CD8-positive, alpha-beta memory T cell (primary cell): ENCODE measurements around the gene LYPD6. TPM values are rescaled to one million over a fixed set of nuclear protein-coding genes. Genes with fewer than 3 reads are reported as not detected.

Source experiments
- CTCF ChIA-PET: fragments of 350-600 bp; sonication (Branson Sonifier 250); formaldehyde crosslinking; loops from one replicate; lab custom pipeline; 2021; ENCODE audit warnings: antibody characterized with exemption; lab: Charles Lee
- POLR2A ChIA-PET: fragments of 350-600 bp; sonication (Branson Sonifier 250); formaldehyde crosslinking; loops from one replicate; lab custom pipeline; 2021; ENCODE audit warnings: antibody characterized with exemption; lab: Charles Lee
- DNase-seq, 5 donors: peaks; one replicate each; pipeline versions ENCODE4 v3.0.0 to v3.0.0-alpha.2; 2020 to 2022; ENCODE audit warnings: mixed read lengths in 1 of 5
- H3K27ac ChIP-seq: one replicate; pipeline ENCODE4 v1.7.0; 2013; ENCODE audit warnings: low read depth, mild to moderate bottlenecking, low read length, moderate library complexity
- H3K27me3 ChIP-seq: 2 replicates; pipeline ENCODE4 v1.7.0; 2013; ENCODE audit warnings: low read length, mild to moderate bottlenecking; ENCODE audit not compliant: insufficient read depth, poor library complexity, severe bottlenecking
- H3K36me3 ChIP-seq: 2 replicates; pipeline ENCODE4 v1.7.0; 2013; ENCODE audit warnings: mild to moderate bottlenecking, low read length, moderate library complexity; ENCODE audit not compliant: insufficient read depth
- H3K4me1 ChIP-seq: 2 replicates; pipeline ENCODE4 v1.7.0; 2013; ENCODE audit warnings: mild to moderate bottlenecking, low read length, moderate library complexity; ENCODE audit not compliant: insufficient read depth
- H3K4me3 ChIP-seq: 2 replicates; pipeline ENCODE4 v1.7.0; 2013; ENCODE audit warnings: mild to moderate bottlenecking, low read length
- H3K9me3 ChIP-seq: 2 replicates; pipeline ENCODE4 v1.7.0; 2013; ENCODE audit warnings: mild to moderate bottlenecking, low read length
- H3K27ac Mint-ChIP-seq, 8 donors: one replicate each; pipeline ENCODE4 v1.8.0; 2020 to 2021; ENCODE audit warnings: mixed read lengths in 8 of 8, mild to moderate bottlenecking in 6 of 8, inconsistent platforms in 3 of 8, moderate library complexity in 3 of 8
- H3K27me3 Mint-ChIP-seq, 2 donors: one replicate each; pipeline ENCODE4 v1.8.0; 2020 to 2021; ENCODE audit warnings: mixed read lengths in 2 of 2, mild to moderate bottlenecking in 1 of 2, moderate library complexity in 1 of 2
- H3K36me3 Mint-ChIP-seq, 3 donors: one replicate each; pipeline ENCODE4 v1.8.0; 2020 to 2021; ENCODE audit warnings: mixed read lengths in 3 of 3, inconsistent platforms in 1 of 3, mild to moderate bottlenecking in 1 of 3
- H3K4me1 Mint-ChIP-seq, 3 donors: one replicate each; pipeline ENCODE4 v1.8.0; 2020 to 2021; ENCODE audit warnings: mixed read lengths in 3 of 3, inconsistent platforms in 1 of 3, mild to moderate bottlenecking in 1 of 3
- H3K4me3 Mint-ChIP-seq, 7 donors: one replicate each; pipeline ENCODE4 v1.8.0; 2020 to 2021; ENCODE audit warnings: mixed read lengths in 7 of 7, mild to moderate bottlenecking in 6 of 7, moderate library complexity in 4 of 7, inconsistent platforms in 2 of 7
- H3K9me3 Mint-ChIP-seq, 5 donors: one replicate each; pipeline ENCODE4 v1.8.0; 2020 to 2022; ENCODE audit warnings: mixed read lengths in 5 of 5, mild to moderate bottlenecking in 3 of 5, moderate library complexity in 2 of 5, inconsistent platforms in 1 of 5
- polyA plus RNA-seq: library from polyadenylated mRNA; unstranded; fragments of 300-500 nt; fragmentation: Illumina TruSeq; gene quantifications from one replicate; pipeline ENCODE4 v1.2.3, GENCODE V29; 2021
- total RNA-seq, 2 experiments: library from RNA; stranded (reverse); gene quantifications; one replicate each; pipeline ENCODE4 v1.2.3, GENCODE V29; 2021

Gene LYPD6, protein sequence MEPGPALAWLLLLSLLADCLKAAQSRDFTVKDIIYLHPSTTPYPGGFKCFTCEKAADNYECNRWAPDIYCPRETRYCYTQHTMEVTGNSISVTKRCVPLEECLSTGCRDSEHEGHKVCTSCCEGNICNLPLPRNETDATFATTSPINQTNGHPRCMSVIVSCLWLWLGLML
- total RNA-seq (not detected), polyA plus RNA-seq (not detected)

DNA sequence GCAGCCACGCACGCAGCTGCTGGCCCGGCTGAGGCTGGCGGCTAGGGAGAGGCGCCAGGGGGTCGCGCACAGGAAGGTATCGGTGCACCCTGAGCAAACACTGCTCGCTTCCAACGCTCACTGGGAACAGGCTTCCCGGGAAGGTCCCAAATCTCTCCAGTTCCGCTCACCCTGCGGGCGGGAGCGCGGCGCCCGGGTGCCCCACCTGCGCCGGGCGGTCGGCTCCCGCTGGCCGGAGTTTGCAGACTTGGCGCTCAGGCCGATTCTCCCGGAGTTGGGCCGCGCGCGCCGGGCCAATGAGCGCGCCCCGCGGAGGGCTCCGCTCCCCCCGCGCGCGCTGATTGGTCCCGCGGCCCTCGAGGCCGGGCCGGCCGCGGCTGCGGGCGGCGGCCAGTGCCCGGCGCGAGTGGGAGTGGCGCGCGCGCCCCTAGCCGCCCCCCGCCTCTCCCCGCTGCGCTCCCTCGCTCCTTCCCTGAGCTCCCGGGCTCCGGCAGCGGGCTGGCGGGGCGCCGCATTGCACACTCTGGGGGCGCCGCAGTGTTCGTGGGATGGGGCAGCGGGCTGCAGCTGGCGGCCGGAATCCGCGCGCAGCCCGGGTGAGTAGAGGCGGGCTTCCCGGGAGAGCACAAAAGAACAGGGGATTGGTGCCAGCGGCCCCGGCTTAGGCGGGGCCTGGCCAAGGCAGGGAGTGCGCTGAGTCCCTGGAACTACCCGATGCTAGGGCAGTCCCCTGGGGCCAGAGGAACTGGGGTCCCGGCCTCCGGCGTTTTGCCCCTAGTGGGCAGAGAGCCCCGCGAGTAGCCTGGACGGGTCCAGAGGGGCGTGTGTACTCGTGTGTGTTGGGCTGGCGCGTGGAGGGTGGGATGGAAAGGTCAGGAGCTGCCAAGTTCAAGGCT, at the start of gene LYPD6:
Gene LYPD6 (plus strand): TSS at position 461 of the 896 bp plus-strand sequence. CDS start 107,122 bp downstream, outside the sequence.
- ChIA-PET CTCF (no interaction called here), POLR2A (no interaction called here)
- Histone ChIP-seq H3K36me3 (no peaks in the 10 kb centered on the region), H3K27me3 (peaks cover 9% of the 10 kb centered on the region), H3K27ac (no peak within 1 kb of the TSS), H3K4me1 (no peaks in the 10 kb centered on the region), H3K9me3 (no peaks in the 10 kb centered on the region), H3K4me3 (no peak within 1 kb of the TSS)
- H3K36me3 Mint-ChIP-seq, result no peaks in the 10 kb centered on the region
- peaks cover 0 to 8% (median 4%) of the 10 kb centered on the region in 3 donors for H3K4me1 Mint-ChIP-seq
- peaks cover 0 to 6% (median 3%) of the 10 kb centered on the region in 5 donors for H3K9me3 Mint-ChIP-seq
- no peak for DNase-seq
- no peak within 1 kb of the TSS for H3K27ac Mint-ChIP-seq
- H3K4me3 Mint-ChIP-seq, result peak within 1 kb of the TSS in 1 of 7 donors; percentile 42
- peaks cover 26 to 56% of the 10 kb centered on the region in 2 donors for H3K27me3 Mint-ChIP-seq

DNA sequence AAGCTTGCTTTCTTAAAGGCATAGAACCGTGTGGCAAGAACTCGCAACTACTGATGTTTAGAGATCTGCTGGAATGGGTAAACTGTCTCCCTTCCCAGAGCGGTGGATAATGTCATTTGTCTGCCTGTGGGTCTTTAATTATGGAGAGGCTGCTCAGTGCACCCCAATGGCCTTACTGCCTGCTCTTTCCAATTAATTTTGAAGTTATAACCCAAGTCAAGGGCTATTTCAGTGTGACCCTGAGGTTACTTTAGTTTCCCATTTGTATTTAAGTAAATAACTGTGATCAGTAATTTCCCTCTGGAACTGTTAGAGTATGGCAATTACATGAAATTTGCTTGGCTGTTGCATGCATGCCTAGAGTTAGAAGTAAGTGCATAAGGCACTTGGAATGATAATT, 48.9 kb upstream of the LYPD6 start:
- no peaks in the 10 kb centered on the region for H3K4me1 Mint-ChIP-seq
- no peaks in the 10 kb centered on the region for H3K4me1 ChIP-seq
- H3K4me3 ChIP-seq, result no peak overlapping the region
- peaks cover 0 to 3% of the 10 kb centered on the region in 2 donors for H3K27me3 Mint-ChIP-seq
- H3K9me3 ChIP-seq, result no peaks in the 10 kb centered on the region
- no peaks in the 10 kb centered on the region for H3K27me3 ChIP-seq
- H3K36me3 Mint-ChIP-seq, result no peaks in the 10 kb centered on the region
- no peak overlapping the region for H3K4me3 Mint-ChIP-seq
- H3K27ac ChIP-seq, result no peak overlapping the region
- no peaks in the 10 kb centered on the region for H3K36me3 ChIP-seq
- DNase-seq, result no peak
- POLR2A ChIA-PET, result no interaction called here
- CTCF ChIA-PET, result no interaction called here
- H3K27ac Mint-ChIP-seq, result no peak overlapping the region
- H3K9me3 Mint-ChIP-seq, result peaks cover 0 to 2% (median 0%) of the 10 kb centered on the region in 5 donors

DNA sequence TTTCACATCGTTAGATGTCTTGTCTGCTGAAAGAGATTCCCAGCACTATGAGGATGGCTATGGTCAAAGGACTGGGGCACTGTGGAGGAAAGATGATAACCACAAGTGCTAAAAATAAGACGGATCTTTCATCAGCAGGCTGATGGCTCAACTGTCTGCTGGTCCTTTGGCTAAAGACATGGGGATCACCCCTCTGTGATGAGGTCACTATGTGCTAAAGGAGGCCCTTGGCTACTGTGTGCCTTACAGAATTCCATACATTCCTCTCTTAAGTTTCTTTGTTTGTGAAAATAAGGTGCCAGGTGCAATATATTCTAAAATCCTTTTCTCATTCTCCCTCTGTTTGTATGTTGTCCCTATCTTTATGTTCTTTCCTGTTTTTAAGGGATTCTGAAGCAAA, 39.7 kb upstream of the LYPD6 start:
- Histone ChIP-seq H3K36me3 (no peaks in the 10 kb centered on the region), H3K4me1 (no peaks in the 10 kb centered on the region), H3K9me3 (no peaks in the 10 kb centered on the region), H3K27ac (no peak overlapping the region), H3K27me3 (no peaks in the 10 kb centered on the region), H3K4me3 (no peak overlapping the region)
- DNase-seq, result no peak
- H3K9me3 Mint-ChIP-seq, result peaks cover 0 to 2% (median 0%) of the 10 kb centered on the region in 5 donors
- no peaks in the 10 kb centered on the region for H3K4me1 Mint-ChIP-seq
- no peak overlapping the region for H3K27ac Mint-ChIP-seq
- H3K36me3 Mint-ChIP-seq, result no peaks in the 10 kb centered on the region
- no peak overlapping the region for H3K4me3 Mint-ChIP-seq
- ChIA-PET POLR2A (no interaction called here), CTCF (no interaction called here)
- no peaks in the 10 kb centered on the region for H3K27me3 Mint-ChIP-seq

DNA sequence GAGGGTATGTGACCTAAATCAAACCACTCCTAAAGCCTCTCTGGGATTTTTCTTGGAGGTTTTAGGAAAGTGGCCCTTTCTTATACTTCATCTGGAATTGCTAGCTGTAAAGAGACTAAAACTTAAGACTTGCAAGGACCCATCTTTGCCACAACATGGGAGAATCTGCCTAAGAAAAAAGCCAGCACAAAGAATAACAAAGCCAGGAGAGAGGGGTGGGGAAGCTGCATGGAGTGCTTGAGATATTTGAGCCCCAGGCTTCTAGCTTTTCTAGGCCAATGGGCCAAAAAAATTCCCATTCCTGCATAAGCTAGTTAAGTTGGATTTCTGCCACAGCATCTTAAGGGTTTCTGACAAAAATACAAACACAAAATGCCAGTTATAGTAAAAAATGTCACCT, 38.5 kb upstream of the LYPD6 start:
- H3K4me3 ChIP-seq, result no peak overlapping the region
- H3K4me3 Mint-ChIP-seq, result no peak overlapping the region
- no peaks in the 10 kb centered on the region for H3K27me3 Mint-ChIP-seq
- no peaks in the 10 kb centered on the region for H3K9me3 ChIP-seq
- no peak overlapping the region for H3K27ac ChIP-seq
- H3K27me3 ChIP-seq, result no peaks in the 10 kb centered on the region
- ChIA-PET CTCF (interaction anchor here (1.0 kb wide), 1 partner anchor 9 kb away, joined by 3 read pairs; no protein-coding TSS in a partner anchor), POLR2A (no interaction called here)
- no peaks in the 10 kb centered on the region for H3K4me1 Mint-ChIP-seq
- H3K9me3 Mint-ChIP-seq, result no peaks in the 10 kb centered on the region
- no peak overlapping the region for H3K27ac Mint-ChIP-seq
- H3K36me3 Mint-ChIP-seq, result no peaks in the 10 kb centered on the region
- no peaks in the 10 kb centered on the region for H3K4me1 ChIP-seq
- no peaks in the 10 kb centered on the region for H3K36me3 ChIP-seq
- DNase-seq, result no peak

DNA sequence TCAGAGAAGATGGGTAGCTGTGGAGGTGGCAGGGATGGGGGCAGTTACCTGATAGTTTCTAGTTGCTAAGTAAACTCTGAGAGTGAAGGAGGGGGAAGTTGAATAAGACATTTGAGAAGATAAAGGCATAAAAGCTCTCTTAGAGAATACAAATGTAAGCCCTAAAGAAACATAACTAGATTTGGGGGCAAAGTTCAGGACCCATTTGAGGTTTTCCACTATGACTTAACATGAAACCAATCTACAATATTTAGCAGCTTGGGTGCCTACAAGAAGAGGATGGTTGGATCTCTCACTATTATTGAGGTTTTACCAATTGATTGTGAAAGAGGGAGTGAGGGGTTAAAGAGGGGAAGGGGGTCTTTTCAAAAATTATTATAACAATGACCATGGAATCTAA, 34.4 kb upstream of the LYPD6 start:
- no peak overlapping the region for H3K27ac Mint-ChIP-seq
- Histone ChIP-seq H3K4me3 (no peak overlapping the region), H3K4me1 (no peaks in the 10 kb centered on the region), H3K36me3 (no peaks in the 10 kb centered on the region), H3K27ac (no peak overlapping the region), H3K9me3 (no peaks in the 10 kb centered on the region), H3K27me3 (no peaks in the 10 kb centered on the region)
- no peaks in the 10 kb centered on the region for H3K9me3 Mint-ChIP-seq
- ChIA-PET CTCF (no interaction called here), POLR2A (no interaction called here)
- no peaks in the 10 kb centered on the region for H3K4me1 Mint-ChIP-seq
- no peaks in the 10 kb centered on the region for H3K36me3 Mint-ChIP-seq
- no peak overlapping the region for H3K4me3 Mint-ChIP-seq
- H3K27me3 Mint-ChIP-seq, result no peaks in the 10 kb centered on the region
- no peak for DNase-seq

DNA sequence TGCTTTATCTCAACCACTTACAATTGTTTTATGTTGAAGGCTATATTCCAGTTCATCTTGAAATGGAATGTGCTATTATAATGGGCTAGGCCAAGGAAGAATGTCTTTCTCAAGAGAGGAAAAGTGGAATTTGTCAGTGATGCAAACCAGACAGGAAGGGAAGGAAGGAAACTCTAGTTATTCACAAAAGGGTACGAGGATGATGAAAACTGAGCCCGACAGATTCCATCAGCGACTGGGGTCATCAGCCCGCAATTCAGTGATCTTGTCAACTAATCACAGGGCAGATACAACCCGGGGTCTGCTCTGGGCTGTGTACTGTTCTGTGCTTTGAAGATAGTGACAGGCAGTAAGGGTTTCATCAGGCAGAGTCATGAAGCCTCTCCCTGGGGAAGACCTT, 23.4 kb upstream of the LYPD6 start:
- no peak overlapping the region for H3K27ac ChIP-seq
- no peaks in the 10 kb centered on the region for H3K36me3 ChIP-seq
- ChIA-PET CTCF (no interaction called here), POLR2A (no interaction called here)
- no peaks in the 10 kb centered on the region for H3K27me3 ChIP-seq
- no peak for DNase-seq
- Mint-ChIP-seq H3K9me3 (peaks cover 0 to 10% (median 0%) of the 10 kb centered on the region in 5 donors), H3K4me1 (no peaks in the 10 kb centered on the region), H3K4me3 (no peak overlapping the region), H3K27me3 (peaks cover 3 to 14% of the 10 kb centered on the region in 2 donors), H3K36me3 (peaks cover 0 to 4% (median 0%) of the 10 kb centered on the region in 3 donors), H3K27ac (no peak overlapping the region)
- no peaks in the 10 kb centered on the region for H3K4me1 ChIP-seq
- H3K9me3 ChIP-seq, result no peaks in the 10 kb centered on the region
- no peak overlapping the region for H3K4me3 ChIP-seq

DNA sequence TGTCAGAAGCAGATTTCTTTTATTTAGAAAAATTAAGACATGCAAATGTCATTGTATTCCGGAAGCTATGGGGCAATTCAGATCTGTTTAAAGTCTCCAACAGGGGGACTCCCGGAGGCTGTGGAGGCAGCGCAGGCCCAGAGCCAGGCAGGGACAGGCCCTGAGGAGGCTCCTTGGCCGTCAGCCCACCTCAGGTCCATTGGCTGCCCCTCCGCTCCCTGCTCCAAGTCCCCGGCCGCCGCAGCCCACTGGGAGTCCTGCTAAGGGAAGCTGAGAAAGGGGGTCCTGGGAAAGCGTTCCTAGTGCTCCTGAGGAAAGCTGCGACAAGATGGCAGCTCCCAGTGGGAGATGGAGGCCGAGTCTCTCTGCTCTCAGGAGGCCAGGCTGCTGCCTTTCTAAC, 20.0 kb upstream of the LYPD6 start:
- ChIA-PET CTCF (interaction anchor here (0.9 kb wide), 1 partner anchor 174 kb away, joined by 3 read pairs; no protein-coding TSS in a partner anchor), POLR2A (no interaction called here)
- no peaks in the 10 kb centered on the region for H3K4me1 Mint-ChIP-seq
- H3K36me3 Mint-ChIP-seq, result no peaks in the 10 kb centered on the region
- Histone ChIP-seq H3K4me3 (no peak overlapping the region), H3K4me1 (no peaks in the 10 kb centered on the region), H3K9me3 (no peaks in the 10 kb centered on the region), H3K36me3 (no peaks in the 10 kb centered on the region), H3K27ac (no peak overlapping the region), H3K27me3 (peaks cover 3% of the 10 kb centered on the region)
- H3K27ac Mint-ChIP-seq, result no peak overlapping the region
- H3K4me3 Mint-ChIP-seq, result no peak overlapping the region
- no peaks in the 10 kb centered on the region for H3K9me3 Mint-ChIP-seq
- H3K27me3 Mint-ChIP-seq, result peaks cover 0 to 13% of the 10 kb centered on the region in 2 donors
- no peak for DNase-seq

DNA sequence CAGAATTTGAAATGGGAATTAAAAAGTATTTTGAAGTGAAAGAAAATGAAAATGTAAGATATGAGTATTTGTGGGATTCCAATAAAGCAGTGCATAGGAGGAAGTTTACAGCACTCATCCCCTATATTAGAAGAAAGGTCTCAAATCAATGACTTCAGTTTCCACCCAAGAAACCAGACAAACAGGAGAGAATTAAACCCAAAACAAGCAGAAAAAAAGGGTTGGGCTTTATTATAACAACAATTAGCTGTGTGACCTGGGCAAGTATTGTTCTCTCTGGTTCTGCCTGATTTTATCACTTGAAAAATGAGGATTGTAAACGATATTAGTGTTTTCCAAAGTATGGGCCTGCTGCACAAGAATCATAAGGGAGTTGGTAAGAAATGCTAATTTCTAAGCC, 18.3 kb upstream of the LYPD6 start:
- Mint-ChIP-seq H3K27me3 (peaks cover 0 to 13% of the 10 kb centered on the region in 2 donors), H3K36me3 (no peaks in the 10 kb centered on the region), H3K4me3 (no peak overlapping the region), H3K4me1 (no peaks in the 10 kb centered on the region), H3K27ac (no peak overlapping the region), H3K9me3 (no peaks in the 10 kb centered on the region)
- Histone ChIP-seq H3K36me3 (no peaks in the 10 kb centered on the region), H3K27ac (no peak overlapping the region), H3K9me3 (no peaks in the 10 kb centered on the region), H3K4me3 (no peak overlapping the region), H3K4me1 (no peaks in the 10 kb centered on the region), H3K27me3 (peaks cover 3% of the 10 kb centered on the region)
- ChIA-PET CTCF (no interaction called here), POLR2A (no interaction called here)
- no peak for DNase-seq
